ENCODE data around the gene HBG2. TPM values are rescaled to one million over a fixed set of nuclear protein-coding genes. Genes with fewer than 3 reads are reported as not detected.

Gene HBG2
- total RNA-seq, 1 donor from 2014 or later: 0.82 TPM

DNA sequence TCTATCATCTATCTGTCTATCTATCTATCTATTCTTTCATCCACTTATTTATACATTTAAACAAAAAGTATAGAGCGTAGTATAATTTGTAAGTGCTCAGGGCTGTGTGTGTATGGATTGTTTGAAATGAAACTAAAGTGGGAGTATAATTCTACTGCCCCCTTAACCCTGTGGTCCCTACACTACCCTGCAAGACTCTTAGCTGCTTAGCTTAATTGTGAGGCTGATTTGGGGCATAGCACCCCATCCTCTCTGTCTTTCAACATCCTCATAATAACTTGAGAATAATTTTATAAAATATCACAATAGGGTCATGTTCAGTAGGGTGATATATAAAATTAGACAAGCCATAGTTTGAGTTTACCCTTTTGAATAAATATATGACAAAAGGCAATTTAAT is 35.5 kb upstream of the HBG2 start:
- no peak overlapping the region for H3K27ac Mint-ChIP-seq (ENCODE audit: unreplicated experiment)
- no peaks in the 10 kb centered on the region for H3K9me3 Mint-ChIP-seq (ENCODE audit: unreplicated experiment)
- no peaks in the 10 kb centered on the region for H3K4me1 Mint-ChIP-seq (ENCODE audit: unreplicated experiment)
- TF ChIP-seq CTCF (IDR thresholded peaks at IDR 0.05; ENCODE audit: unreplicated experiment): no peak
- H3K36me3 Mint-ChIP-seq (ENCODE audit: low read depth, unreplicated experiment): no peaks in the 10 kb centered on the region
- H3K4me3 Mint-ChIP-seq (ENCODE audit: unreplicated experiment): no peak overlapping the region
- no peaks in the 10 kb centered on the region for H3K27me3 Mint-ChIP-seq (ENCODE audit: unreplicated experiment)
- no peak for DNase-seq (ENCODE audit: low spot score)

DNA sequence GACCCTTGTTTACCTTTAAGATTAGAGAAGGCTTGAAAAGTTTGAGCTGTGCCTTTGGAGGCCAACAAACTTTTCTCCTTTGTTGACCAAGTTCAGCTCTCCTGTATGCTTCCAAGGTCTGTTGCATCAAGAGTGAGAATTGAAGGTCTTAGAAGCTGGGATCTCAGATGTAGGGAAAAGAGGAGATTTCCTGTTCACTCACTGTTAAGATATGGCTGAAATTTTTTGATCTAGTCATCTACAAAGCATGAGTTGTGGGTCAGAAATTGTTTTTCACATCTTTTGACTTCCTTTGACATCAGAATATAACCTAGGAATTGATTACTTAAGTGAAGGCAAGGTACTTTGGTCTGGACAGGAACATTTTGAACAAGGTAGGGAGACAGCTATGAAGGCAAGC is 35.1 kb upstream of the HBG2 start:
- Mint-ChIP-seq H3K9me3 (ENCODE audit: unreplicated experiment) (no peaks in the 10 kb centered on the region), H3K4me1 (ENCODE audit: unreplicated experiment) (no peaks in the 10 kb centered on the region), H3K27me3 (ENCODE audit: unreplicated experiment) (no peaks in the 10 kb centered on the region), H3K4me3 (ENCODE audit: unreplicated experiment) (no peak overlapping the region), H3K36me3 (ENCODE audit: low read depth, unreplicated experiment) (no peaks in the 10 kb centered on the region), H3K27ac (ENCODE audit: unreplicated experiment) (no peak overlapping the region)
- no peak for DNase-seq (ENCODE audit: low spot score)
- TF ChIP-seq CTCF (IDR thresholded peaks at IDR 0.05; ENCODE audit: unreplicated experiment): no peak

GRCh38 chr11:5288906-5289550 is 34.4 kb upstream of the HBG2 start:
- Mint-ChIP-seq H3K4me1 (ENCODE audit: unreplicated experiment) (no peaks in the 10 kb centered on the region), H3K27ac (ENCODE audit: unreplicated experiment) (no peak overlapping the region), H3K27me3 (ENCODE audit: unreplicated experiment) (no peaks in the 10 kb centered on the region), H3K36me3 (ENCODE audit: low read depth, unreplicated experiment) (no peaks in the 10 kb centered on the region), H3K4me3 (ENCODE audit: unreplicated experiment) (no peak overlapping the region), H3K9me3 (ENCODE audit: unreplicated experiment) (no peaks in the 10 kb centered on the region)
- TF ChIP-seq CTCF (IDR thresholded peaks at IDR 0.05; ENCODE audit: unreplicated experiment): no peak
- no peak for DNase-seq (ENCODE audit: low spot score)

GRCh38 chr11:5288108-5288905 is 33.7 kb upstream of the HBG2 start:
- H3K4me3 Mint-ChIP-seq (ENCODE audit: unreplicated experiment): no peak overlapping the region
- no peaks in the 10 kb centered on the region for H3K4me1 Mint-ChIP-seq (ENCODE audit: unreplicated experiment)
- no peak overlapping the region for H3K27ac Mint-ChIP-seq (ENCODE audit: unreplicated experiment)
- DNase-seq (ENCODE audit: low spot score): no peak
- H3K36me3 Mint-ChIP-seq (ENCODE audit: low read depth, unreplicated experiment): no peaks in the 10 kb centered on the region
- TF ChIP-seq CTCF (IDR thresholded peaks at IDR 0.05; ENCODE audit: unreplicated experiment): no peak
- H3K27me3 Mint-ChIP-seq (ENCODE audit: unreplicated experiment): no peaks in the 10 kb centered on the region
- H3K9me3 Mint-ChIP-seq (ENCODE audit: unreplicated experiment): no peaks in the 10 kb centered on the region

DNA sequence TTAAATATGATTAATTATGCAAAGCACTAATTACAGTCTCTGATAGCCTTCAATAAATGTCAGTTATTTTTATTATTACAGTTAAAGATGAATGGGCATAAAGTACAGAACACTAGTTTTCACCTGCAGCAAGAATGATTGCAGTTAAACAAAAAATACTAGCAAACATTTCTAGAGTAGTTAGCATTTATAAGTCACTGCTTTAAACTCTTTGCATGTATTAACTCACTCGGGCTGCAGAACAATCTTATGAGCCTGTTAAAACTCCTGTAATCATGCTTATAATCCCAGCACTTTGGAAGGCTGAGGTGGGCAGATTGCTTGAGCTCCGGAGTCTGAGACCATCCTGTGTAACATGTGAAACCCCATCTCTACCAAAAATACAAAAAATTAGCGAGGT is 32.3 kb upstream of the HBG2 start:
- Mint-ChIP-seq H3K27ac (ENCODE audit: unreplicated experiment) (no peak overlapping the region), H3K27me3 (ENCODE audit: unreplicated experiment) (no peaks in the 10 kb centered on the region), H3K4me3 (ENCODE audit: unreplicated experiment) (no peak overlapping the region), H3K4me1 (ENCODE audit: unreplicated experiment) (no peaks in the 10 kb centered on the region), H3K36me3 (ENCODE audit: low read depth, unreplicated experiment) (no peaks in the 10 kb centered on the region), H3K9me3 (ENCODE audit: unreplicated experiment) (no peaks in the 10 kb centered on the region)
- DNase-seq (ENCODE audit: low spot score): no peak
- TF ChIP-seq CTCF (IDR thresholded peaks at IDR 0.05; ENCODE audit: unreplicated experiment): no peak
